ENCODE measurements around the gene EHMT2. TPM values are rescaled to one million over a fixed set of nuclear protein-coding genes. Genes with fewer than 3 reads are reported as not detected.
A peak's percentile ranks its signal among the peaks of the same experiment; 100 is the strongest.

The EHMT2 gene
- total RNA-seq, 1 donor from 2014 or later = 15.6 TPM

GRCh38 chr6:31930962-31931361 is 33.5 kb upstream of the EHMT2 start:
- Histone ChIP-seq H3K4me1 (no peaks in the 10 kb centered on the region), H3K4me3 (no peak overlapping the region), H3K36me3 (no peaks in the 10 kb centered on the region), H3K27ac (replicated peaks) (no peak overlapping the region), H3K27me3 (ENCODE audit: low read depth) (peaks cover 28% of the 10 kb centered on the region), H3K9me3 (replicated peaks) (no peaks in the 10 kb centered on the region)
- no peak for TF ChIP-seq CTCF (IDR thresholded peaks at IDR 0.05; ENCODE audit: borderline replicate concordance)
- no peak for DNase-seq
- intact Hi-C loops (cut with micrococcal nuclease) = no loop called here

GRCh38 chr6:31928672-31928939 is 31.1 kb upstream of the EHMT2 start:
- Histone ChIP-seq H3K27ac (replicated peaks) (no peak overlapping the region), H3K4me1 (no peaks in the 10 kb centered on the region), H3K27me3 (ENCODE audit: low read depth) (peaks cover 28% of the 10 kb centered on the region), H3K9me3 (replicated peaks) (no peaks in the 10 kb centered on the region), H3K36me3 (no peaks in the 10 kb centered on the region), H3K4me3 (no peak overlapping the region)
- intact Hi-C loops (cut with micrococcal nuclease) = no loop called here
- DNase-seq = no peak
- TF ChIP-seq CTCF (IDR thresholded peaks at IDR 0.05; ENCODE audit: borderline replicate concordance) = no peak

- peaks cover 28% of the 10 kb centered on the region for H3K27me3 ChIP-seq (ENCODE audit: low read depth)
- no peaks in the 10 kb centered on the region for H3K36me3 ChIP-seq
- H3K9me3 ChIP-seq (replicated peaks) = no peaks in the 10 kb centered on the region
- H3K4me1 ChIP-seq = no peaks in the 10 kb centered on the region
- no peak overlapping the region for H3K27ac ChIP-seq (replicated peaks)
- intact Hi-C loops (cut with micrococcal nuclease) = no loop called here
- no peak for DNase-seq
- no peak for TF ChIP-seq CTCF (IDR thresholded peaks at IDR 0.05; ENCODE audit: borderline replicate concordance)
- H3K4me3 ChIP-seq = peak overlapping the region; percentile 48
These were observed 30.6 kb upstream of the EHMT2 start for GRCh38 chr6:31927863-31928671.

- no peak for TF ChIP-seq CTCF (IDR thresholded peaks at IDR 0.05; ENCODE audit: borderline replicate concordance)
- intact Hi-C loops (cut with micrococcal nuclease) = no loop called here
- peaks cover 28% of the 10 kb centered on the region for H3K27me3 ChIP-seq (ENCODE audit: low read depth)
- no peak for DNase-seq
- H3K4me3 ChIP-seq = peak within 1 kb of the TSS; percentile 48
- no peak within 1 kb of the TSS for H3K27ac ChIP-seq (replicated peaks)
- H3K4me1 ChIP-seq = no peaks in the 10 kb centered on the region
- H3K9me3 ChIP-seq (replicated peaks) = no peaks in the 10 kb centered on the region
- H3K36me3 ChIP-seq = no peaks in the 10 kb centered on the region
These were observed 29.9 kb upstream of the EHMT2 start, which contains the start of gene C2 for GRCh38 chr6:31927242-31927862. Gene C2, plus strand, starts transcription at chr6:31927717. Its CDS starts 36 bp downstream, at chr6:31927753.

- intact Hi-C loops (cut with micrococcal nuclease) = no loop called here
- Histone ChIP-seq H3K27ac (replicated peaks) (no peak overlapping the region), H3K9me3 (replicated peaks) (no peaks in the 10 kb centered on the region), H3K27me3 (ENCODE audit: low read depth) (peaks cover 8% of the 10 kb centered on the region), H3K4me3 (no peak overlapping the region), H3K4me1 (no peaks in the 10 kb centered on the region), H3K36me3 (no peaks in the 10 kb centered on the region)
- no peak for DNase-seq
- peak; percentile 22 for TF ChIP-seq CTCF (IDR thresholded peaks at IDR 0.05; ENCODE audit: borderline replicate concordance)
These were observed 25.4 kb upstream of the EHMT2 start for GRCh38 chr6:31922942-31923341.

Measured in left ventricle myocardium inferior (tissue), 1 donor.